ES-I3 (cell line): Measurements from ENCODE around the gene CALR3.

Source experiments
- H3K36me3 ChIP-seq: 2 replicates; pipeline ENCODE4 v1.6.1; 2013; ENCODE audit warnings: mild to moderate bottlenecking, low read length, control low read depth, moderate library complexity; ENCODE audit not compliant: insufficient read depth
- H3K4me1 ChIP-seq: 2 replicates; pipeline ENCODE4 v1.6.1; 2013; ENCODE audit warnings: mild to moderate bottlenecking, control low read depth, low read length; ENCODE audit not compliant: insufficient read depth
- H3K9ac ChIP-seq: 2 replicates; pipeline ENCODE4 v1.6.1; 2013; ENCODE audit warnings: low read depth, mild to moderate bottlenecking, low read length, moderate library complexity
- H3K9me3 ChIP-seq: 2 replicates; pipeline ENCODE4 v1.6.1; 2013; ENCODE audit warnings: mild to moderate bottlenecking, low read length, moderate library complexity; ENCODE audit not compliant: control insufficient read depth, insufficient read depth

Gene CALR3

DNA sequence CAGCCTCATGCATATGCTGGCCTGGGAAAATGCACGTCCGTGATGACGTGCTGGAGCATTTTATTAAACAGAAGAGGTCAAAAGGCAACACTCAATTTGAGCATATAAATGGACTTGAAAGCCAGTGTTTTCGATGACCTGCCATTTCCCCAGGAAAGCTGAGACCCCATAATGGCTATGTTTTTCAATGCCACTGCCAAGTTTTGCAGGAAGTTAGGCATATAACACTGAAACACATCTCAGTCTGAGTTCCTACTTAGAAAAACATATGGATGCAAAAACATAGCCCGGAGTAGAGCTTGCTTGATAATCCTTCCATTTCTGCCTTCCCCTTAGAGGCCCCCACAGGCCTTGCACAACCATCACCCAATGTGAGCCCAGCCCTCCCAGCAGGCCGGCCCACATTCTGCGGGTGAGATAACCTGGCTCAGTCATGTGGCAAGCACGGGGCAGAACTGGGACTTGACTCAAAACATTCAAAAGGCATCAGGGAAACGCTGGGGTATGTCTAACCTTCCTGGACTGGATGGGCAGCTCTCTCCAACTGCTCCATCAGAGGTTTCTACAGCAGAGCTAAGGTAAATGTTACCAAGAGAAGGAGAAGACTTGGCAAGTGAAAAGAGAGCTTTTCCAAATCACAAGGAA, 49.1 kb downstream of the CALR3 start:
- no peaks in the 10 kb centered on the region for H3K36me3 ChIP-seq
- no peaks in the 10 kb centered on the region for H3K9me3 ChIP-seq
- peaks cover 30% of the 10 kb centered on the region for H3K4me1 ChIP-seq
- H3K9ac ChIP-seq: no peak overlapping the region

DNA sequence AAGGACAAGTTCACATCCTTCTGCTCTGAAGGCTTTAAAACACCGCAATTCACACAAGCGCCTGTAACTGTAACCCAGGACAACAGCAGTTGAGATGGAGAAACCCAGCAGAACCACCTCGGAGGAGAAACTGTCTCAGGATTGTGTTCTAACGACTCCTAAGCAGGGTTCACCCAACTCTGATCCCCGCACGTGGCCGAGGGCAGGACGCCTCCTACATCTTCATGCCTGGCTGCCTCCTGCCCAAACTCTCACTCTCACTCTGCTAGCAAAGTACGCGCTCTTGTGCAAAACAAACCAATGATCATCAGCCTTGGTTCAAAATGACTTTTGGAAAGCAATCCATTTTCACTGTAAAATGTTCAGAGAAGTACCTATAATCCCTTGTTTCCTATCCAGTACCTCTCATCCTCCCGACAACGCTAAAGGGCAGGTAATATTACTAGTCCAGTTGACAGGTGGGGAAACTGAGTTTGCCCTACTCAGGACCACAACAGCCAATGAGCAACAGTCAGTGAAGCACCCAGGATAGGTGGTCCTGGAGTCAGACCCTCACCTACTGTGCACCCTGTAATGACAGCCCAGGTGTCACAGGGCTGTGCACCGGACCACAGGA, 49.8 kb downstream of the CALR3 start:
- Histone ChIP-seq H3K36me3 (no peaks in the 10 kb centered on the region), H3K4me1 (peaks cover 32% of the 10 kb centered on the region), H3K9me3 (no peaks in the 10 kb centered on the region), H3K9ac (no peak overlapping the region)

DNA sequence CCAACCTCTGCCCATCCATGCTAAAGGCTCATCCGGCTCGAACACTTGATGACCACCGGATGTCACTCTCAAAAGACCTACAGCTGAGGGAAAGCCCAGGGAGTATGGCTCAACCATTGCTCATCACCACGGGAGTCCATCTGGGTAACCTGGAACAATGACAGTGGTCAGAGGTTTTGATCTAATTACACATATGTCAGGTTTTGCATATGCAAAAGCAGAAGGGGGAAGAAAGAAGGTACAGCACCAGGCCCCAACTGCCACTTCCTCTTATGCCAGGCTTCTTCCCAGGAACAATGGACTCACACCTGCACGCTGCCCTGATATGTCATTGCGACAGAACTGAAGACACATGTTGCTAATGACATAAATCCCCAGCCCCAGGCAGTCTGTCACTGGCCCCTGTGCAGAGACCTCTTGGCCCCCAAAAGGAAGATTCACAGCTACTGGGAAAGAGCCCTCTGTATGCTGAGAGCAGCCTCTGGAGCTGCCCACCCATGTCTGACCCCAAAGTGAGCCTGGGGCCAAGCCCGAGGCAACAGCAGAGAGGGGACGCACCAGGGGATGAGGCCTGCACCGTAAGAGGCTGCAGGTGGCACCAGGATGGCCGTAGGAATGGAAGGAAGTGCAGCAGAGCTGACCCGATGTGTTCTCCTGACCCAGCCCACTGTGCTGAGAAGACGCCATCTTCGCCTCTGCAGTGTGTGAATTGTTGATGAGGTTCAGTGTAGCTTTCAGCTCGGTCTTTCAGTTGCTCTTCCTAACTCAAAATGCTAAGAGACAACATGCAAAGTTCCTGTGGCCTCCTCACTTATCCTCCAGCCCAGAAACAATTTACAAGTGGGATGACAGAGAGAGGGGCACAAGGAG, 50.5 kb downstream of the CALR3 start:
- H3K9ac ChIP-seq: no peak overlapping the region
- peaks cover 3% of the 10 kb centered on the region; the same call in 1 of the 2 replicates for H3K36me3 ChIP-seq
- H3K4me1 ChIP-seq: peaks cover 32% of the 10 kb centered on the region
- no peaks in the 10 kb centered on the region for H3K9me3 ChIP-seq

DNA sequence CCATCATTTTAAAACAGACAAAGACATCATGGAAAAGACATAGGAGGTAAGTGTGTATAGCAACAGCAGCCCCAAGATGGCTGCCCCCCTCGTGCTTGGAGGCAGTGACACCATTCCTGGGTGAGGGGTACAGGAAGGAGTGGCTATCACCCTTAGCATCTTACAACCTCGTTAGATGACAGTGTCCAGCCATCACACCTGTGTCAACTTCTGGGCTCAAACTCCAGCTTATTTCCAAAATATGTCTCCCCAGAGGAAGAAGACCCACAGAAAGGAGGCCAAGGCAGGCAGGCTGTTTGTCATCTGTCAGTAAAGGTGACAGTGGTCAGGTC, 51.7 kb downstream of the CALR3 start:
- Histone ChIP-seq H3K9ac (no peak overlapping the region), H3K36me3 (peaks cover 3% of the 10 kb centered on the region; the same call in 1 of the 2 replicates), H3K4me1 (peaks cover 32% of the 10 kb centered on the region), H3K9me3 (no peaks in the 10 kb centered on the region)

DNA sequence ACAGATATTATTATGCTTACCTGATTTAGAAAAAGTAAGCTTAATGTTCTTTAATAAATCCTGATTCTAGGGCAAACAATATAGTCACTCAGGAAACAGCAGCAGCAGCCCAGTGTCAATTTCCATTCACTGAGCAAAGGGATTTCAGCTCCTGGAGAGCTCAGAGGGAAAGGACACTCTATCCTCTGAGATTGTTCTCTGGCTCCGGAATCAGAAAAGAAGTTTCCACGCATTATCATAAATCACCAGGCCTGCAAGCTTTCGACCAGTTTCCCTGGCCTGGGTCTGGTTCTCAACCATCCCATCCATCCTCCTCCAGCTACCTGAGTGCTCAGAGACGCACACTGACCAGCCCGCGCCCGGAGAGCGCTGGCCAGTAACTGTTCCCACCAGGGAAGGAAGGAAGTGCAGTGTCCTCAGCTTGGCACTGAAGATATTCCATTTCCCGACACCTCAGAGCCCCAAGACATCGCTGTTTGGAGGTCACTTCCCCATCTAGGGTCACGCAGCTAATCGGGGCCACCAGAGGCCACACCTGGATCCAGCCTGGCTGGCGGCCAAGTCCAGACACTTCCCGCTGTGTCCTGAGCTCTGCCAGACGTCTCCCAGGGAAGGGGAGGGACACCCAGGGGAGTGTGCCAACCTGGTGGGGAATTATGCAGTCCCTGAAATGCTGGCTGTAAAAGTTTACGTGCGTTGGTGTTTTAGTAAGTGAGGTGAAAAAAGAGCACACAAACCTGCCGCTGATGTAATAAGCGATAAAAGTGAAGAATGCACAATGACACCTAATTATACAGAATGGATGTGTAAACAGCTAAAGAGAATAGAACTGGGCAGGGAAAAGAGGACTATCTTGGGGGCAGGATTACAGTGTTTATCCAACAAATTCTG, 53.3 kb downstream of the CALR3 start:
- peaks cover 32% of the 10 kb centered on the region for H3K4me1 ChIP-seq
- H3K36me3 ChIP-seq: peaks cover 6% of the 10 kb centered on the region; the same call in 1 of the 2 replicates
- H3K9ac ChIP-seq: no peak overlapping the region

DNA sequence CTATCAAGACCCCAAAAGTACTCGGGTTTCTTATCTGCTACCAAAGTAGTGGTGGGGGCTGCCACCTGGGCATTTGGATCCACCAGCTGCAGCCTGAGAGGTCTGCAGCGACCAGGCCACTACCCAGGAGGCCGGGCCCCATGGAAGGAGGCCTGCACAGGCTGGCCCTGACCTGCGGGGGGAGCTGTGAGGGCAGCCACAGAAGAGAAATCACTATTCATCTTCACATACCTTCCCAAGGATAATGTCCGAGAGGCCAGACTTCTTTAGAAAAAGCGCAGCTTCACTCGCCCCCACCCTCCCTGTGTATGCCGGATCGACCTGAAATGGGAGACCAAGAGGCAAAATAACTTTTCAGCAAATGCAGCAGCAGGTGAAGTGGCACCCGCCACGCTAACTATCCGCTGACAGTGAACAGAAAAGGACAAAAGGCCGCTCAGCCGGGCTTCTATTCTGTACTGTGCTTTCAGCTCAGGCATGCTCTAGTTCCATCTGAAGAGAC, 54.3 kb downstream of the CALR3 start:
- Histone ChIP-seq H3K9ac (no peak overlapping the region), H3K36me3 (peaks cover 10% of the 10 kb centered on the region; the same call in 1 of the 2 replicates), H3K9me3 (no peaks in the 10 kb centered on the region), H3K4me1 (peaks cover 32% of the 10 kb centered on the region)

More for the DNA sequence above, 53.3 kb downstream of the CALR3 start:
- H3K9me3 ChIP-seq: no peaks in the 10 kb centered on the region

DNA sequence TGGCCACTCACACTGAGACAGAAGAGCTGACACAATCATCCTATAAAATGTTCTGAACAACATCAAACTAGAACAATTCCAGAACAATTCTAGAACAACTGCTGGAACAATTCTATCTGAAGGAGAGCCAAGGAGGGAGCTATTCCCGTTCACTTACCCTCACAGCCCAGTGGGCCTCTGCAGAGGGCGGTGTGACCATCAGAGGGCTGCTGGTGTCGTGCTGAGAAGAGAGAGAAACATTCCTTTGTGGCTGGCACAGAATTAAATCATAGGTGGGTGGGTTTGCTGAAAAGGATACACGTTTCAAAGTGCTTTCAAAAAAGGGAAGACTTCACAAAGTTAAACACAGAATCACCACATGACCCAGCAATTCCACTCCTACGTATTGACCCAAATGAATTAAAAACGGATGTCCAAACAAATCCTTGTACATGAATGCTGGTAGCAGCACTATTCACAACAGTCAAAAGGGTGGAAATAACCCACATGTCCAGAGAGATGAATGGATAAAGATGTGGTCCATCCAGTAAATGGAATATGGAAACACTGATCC, 59.1 kb downstream of the CALR3 start:
- Histone ChIP-seq H3K9me3 (no peaks in the 10 kb centered on the region), H3K4me1 (peaks cover 1% of the 10 kb centered on the region; the same call in 1 of the 2 replicates), H3K9ac (no peak overlapping the region), H3K36me3 (peaks cover 14% of the 10 kb centered on the region)

DNA sequence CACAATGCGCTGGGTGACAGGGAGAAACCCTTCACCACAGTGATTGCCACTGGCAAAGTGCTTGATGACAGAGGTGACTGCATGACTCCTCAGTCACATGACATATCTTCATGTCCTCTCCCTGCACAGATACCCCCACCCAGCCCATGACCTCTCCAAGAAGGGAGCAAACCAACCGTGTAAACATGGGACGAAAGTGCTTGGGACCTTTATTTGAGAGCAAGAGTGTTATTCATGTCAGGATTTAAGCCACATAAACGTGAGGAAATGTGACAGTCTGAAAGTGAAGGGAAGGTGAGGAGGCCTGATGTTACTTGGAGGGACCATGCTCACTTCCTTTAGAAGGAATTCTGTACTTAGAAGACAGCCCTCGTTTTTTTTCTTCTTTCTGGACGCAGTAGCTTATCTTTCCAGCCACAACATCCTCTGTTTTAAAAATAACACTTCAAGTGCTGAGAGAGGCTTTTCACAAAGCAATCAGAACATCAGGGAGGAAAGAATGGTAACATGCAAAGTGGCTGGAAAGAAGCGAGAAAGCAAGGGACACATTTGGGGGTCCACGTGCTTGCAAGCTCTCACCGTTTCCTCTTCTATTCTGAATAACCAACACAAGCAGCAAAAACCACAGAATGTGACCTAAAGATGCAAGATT, 59.8 kb downstream of the CALR3 start:
- no peaks in the 10 kb centered on the region for H3K9me3 ChIP-seq
- H3K9ac ChIP-seq: no peak overlapping the region
- H3K36me3 ChIP-seq: peaks cover 14% of the 10 kb centered on the region
- H3K4me1 ChIP-seq: no peaks in the 10 kb centered on the region

DNA sequence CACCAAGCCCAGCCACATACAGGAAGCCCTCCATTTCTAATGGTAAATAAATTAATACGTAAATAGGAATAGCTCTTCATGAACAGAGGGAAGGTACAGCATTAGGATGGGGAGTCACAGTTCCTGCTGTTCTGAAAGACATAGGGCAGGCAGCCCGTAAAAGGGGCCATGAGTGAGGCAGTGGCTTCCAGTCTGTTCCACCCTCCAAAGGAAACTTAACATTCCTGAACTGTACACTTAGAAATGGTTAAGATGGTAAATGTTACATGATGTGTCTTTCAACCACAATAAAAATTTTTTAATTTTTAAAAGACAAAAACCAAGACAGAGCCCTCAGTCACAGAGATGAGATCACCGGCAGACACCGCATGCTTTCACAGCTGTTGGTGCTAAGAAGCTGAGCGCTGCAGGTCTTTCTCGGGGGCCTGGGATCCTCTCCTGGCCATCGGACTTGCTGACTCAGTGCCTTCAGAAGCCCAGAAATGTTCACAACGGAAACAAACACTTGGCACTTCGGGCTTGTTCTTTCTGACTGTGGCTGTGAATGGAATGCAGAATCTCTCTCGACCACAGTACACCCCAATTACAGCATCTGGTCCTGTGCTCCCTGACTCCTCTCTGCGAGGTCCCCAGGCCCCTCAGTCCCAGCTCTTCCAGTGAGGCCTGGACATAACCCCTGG, 60.6 kb downstream of the CALR3 start:
- Histone ChIP-seq H3K4me1 (no peaks in the 10 kb centered on the region), H3K9ac (no peak overlapping the region), H3K36me3 (peaks cover 16% of the 10 kb centered on the region), H3K9me3 (no peaks in the 10 kb centered on the region)

DNA sequence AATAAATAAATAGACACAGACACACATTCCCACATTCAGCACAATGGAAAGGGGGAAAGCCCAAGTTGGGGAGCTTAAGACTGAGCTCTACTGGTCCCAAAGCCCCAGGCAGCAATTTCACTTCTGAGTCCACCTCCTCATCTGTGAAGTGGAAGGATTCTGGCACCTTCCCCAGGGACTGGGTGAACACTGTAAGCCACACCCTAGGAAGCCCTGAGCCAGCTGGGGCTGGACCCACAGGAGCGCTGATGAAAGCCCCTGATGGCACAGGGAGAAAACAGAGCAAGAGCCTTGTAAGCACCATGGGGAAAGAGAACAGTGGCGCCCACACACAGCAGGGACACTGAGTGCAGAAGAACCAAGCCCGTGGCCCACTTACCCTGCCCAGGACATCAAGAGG, 62.0 kb downstream of the CALR3 start:
- Histone ChIP-seq H3K9ac (no peak overlapping the region), H3K4me1 (no peaks in the 10 kb centered on the region), H3K9me3 (no peaks in the 10 kb centered on the region), H3K36me3 (peaks cover 18% of the 10 kb centered on the region)

DNA sequence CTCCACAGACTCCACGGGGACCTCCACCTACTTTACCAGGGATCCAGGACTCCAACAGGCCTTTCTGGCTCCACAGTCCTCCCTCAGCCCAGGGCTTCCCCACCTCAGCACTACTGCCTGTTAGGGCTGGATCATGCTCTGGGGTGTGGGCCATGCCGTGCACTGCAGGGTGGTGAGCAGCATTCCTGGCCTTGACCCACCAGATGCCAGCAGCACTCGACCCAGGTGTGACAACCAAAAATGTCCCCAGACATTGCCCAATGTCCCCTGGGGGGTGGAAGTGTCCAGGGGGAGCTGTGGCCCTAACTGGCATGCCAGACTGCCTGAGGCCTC, 66.2 kb downstream of the CALR3 start:
- Histone ChIP-seq H3K9ac (no peak overlapping the region), H3K9me3 (no peaks in the 10 kb centered on the region), H3K36me3 (peaks cover 24% of the 10 kb centered on the region), H3K4me1 (no peaks in the 10 kb centered on the region)

DNA sequence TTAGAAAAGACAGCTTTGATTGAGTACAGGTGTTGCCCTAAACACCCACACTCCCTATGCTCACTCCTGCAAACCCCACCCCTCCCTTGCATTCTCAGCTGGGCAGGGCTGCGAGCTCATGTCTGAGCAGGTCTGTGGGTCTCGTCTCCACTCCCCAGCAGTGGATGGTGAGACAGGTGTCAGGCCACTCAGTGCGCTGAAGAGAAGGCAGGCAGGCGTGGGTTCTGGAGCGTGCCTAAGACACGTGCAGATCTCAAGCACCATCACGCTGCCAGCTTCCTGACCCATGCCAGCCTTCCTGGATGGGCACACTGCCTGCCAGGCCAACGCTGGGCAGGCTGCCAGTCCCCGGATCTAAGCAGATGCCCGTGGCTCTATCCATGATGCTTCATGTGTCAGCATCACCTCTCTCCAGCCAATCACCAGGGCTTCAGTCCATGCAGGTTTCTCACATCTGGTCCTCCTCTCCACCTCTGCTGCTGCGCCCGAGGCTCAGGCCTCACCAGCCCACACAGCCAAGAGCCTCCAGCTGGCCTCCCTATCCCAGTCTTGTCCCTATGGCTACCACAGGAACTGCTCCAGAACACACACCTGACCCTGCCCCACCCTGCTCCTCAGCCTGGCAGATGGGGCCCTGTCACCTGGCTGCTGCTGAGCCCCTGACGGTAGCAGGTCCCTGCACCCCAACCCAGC, 66.8 kb downstream of the CALR3 start:
- Histone ChIP-seq H3K36me3 (peaks cover 23% of the 10 kb centered on the region), H3K9me3 (no peaks in the 10 kb centered on the region), H3K9ac (no peak overlapping the region), H3K4me1 (no peaks in the 10 kb centered on the region)
